ENCODE results near the gene TAS2R1.

TAS2R1 gene, protein sequence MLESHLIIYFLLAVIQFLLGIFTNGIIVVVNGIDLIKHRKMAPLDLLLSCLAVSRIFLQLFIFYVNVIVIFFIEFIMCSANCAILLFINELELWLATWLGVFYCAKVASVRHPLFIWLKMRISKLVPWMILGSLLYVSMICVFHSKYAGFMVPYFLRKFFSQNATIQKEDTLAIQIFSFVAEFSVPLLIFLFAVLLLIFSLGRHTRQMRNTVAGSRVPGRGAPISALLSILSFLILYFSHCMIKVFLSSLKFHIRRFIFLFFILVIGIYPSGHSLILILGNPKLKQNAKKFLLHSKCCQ

DNA sequence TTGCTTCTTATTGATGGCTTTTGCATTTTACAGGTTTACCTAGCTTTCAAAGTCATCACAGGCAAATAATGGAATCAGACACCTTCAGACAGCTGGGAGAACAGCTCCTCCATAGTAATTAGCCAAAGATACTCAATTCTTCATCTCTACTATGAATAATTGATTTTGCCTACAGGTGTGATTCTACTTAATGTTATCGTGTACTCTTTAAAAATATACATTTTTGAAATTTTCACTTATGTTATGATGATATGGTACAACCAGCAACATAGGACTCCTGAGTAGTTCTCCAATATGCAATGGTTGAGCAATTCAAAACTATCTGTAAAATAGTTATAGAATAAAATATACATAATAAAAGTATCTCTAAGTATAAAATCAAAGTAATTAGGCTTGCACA is at the start of gene TAS2R1:
TAS2R1 (minus strand) TSS at position 101 of the 400 bp plus-strand sequence. CDS start 319 bp downstream, outside the sequence.
- no peak for DNase-seq (ENCODE audit: low spot score)

DNA sequence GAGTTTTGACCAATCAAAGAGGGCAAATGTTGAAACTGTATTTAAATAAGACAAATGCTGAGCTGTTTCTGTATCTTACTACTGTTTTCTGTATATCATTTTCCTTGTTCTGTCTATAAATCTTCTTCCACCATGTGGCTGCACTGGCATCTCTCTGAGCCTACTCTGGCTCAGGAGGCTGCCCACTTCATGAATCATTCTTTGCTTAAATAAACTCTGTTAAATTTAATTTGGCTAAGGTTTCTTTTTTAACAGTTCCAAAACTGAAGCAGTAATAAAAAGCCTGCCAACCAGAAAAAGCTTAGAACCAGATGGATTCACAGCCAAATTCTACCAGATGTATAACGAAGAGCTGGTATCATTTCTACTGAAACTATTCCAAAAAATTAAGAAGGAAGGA is 40.2 kb upstream of the TAS2R1 start:
- no peak for DNase-seq (ENCODE audit: low spot score)

GRCh38 chr5:9667906-9668305 is 37.8 kb upstream of the TAS2R1 start:
- DNase-seq (ENCODE audit: low spot score) = no peak

- no peak for DNase-seq (ENCODE audit: low spot score)
Measured at GRCh38 chr5:9663891-9664290, 33.7 kb upstream of the TAS2R1 start.

GRCh38 chr5:9661316-9662015 is 31.3 kb upstream of the TAS2R1 start:
- no peak for DNase-seq (ENCODE audit: low spot score)

GRCh38 chr5:9658706-9659105 is 28.6 kb upstream of the TAS2R1 start:
- no peak for DNase-seq (ENCODE audit: low spot score)

DNA sequence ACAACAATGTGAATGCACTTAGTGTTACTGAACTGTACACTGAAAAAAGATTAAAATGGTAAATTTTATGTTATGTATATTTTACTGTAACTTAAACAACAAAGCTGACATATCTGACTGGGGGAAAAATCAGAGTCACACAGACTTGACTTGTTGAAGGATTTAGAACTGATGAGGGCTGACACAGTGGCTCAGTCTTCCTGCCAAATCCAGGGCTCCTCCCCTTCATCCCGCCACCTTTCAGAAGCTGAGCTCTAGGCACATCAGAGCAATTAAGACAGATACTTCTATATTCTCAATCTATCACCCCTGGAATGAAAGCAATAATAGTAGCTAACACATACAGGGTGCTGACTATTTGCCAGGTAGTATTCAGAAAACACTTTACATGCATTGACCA is 27.7 kb upstream of the TAS2R1 start:
- DNase-seq (ENCODE audit: low spot score) = no peak

DNA sequence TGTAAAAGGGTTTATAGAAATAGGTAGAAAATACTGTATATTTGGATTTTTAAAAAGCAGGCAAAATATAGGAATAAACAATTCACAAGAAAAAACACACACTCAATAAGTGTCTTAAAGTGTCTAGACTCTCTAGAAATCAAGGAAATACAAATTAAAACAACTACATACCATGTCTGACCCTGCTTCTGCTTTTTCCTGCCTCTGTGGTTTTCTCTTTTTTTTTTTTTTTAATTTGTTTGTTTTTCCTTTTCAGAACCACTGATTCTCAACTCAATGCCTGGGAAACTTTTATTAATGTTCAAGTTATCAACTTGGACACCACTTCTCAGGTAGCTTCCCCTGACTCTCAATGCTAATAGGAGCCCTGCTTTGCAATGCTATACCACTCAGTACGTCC is 25.5 kb upstream of the TAS2R1 start:
- no peak for DNase-seq (ENCODE audit: low spot score)

DNA sequence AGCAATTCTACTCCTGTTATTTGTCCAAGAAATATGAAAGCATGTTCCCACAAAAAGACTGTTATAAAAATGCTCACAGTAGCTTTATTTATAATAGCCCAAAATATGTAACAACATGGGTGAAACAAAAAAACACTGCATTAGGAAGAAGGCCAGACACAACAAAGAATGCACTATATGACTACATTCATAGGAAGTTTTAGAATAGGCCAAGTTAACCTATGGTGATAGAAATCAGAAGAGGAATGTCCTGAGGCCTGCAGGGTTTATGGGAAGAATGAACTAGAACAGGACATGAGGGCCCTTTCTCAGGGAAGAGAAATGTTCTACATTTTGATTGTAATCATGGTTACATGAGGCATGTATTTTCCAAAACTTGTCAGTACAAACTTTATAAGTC is 24.7 kb upstream of the TAS2R1 start:
- no peak for DNase-seq (ENCODE audit: low spot score)

GRCh38 chr5:9653811-9654210 is 23.7 kb upstream of the TAS2R1 start:
- no peak for DNase-seq (ENCODE audit: low spot score)

DNA sequence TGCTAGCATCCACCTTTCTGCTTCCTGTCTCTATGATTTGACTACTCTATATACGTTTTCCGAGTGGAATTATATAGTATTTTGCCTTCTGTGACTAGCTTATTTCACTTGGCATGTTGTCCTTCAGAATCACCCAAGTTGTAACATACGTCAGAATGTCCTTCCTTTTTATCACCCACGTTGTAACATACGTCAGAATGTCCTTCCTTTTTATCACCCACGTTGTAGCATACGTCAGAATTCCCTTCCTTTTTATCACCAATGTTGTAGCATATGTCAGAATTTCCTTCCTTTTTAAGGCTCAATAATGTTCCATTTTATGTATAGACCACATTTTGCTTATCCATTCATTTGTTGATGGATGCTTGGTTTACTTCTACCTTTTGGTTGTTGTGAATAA is 22.9 kb upstream of the TAS2R1 start:
- DNase-seq (ENCODE audit: low spot score) = no peak

GRCh38 chr5:9652295-9652694 is 22.1 kb upstream of the TAS2R1 start:
- no peak for DNase-seq (ENCODE audit: low spot score)

DNA sequence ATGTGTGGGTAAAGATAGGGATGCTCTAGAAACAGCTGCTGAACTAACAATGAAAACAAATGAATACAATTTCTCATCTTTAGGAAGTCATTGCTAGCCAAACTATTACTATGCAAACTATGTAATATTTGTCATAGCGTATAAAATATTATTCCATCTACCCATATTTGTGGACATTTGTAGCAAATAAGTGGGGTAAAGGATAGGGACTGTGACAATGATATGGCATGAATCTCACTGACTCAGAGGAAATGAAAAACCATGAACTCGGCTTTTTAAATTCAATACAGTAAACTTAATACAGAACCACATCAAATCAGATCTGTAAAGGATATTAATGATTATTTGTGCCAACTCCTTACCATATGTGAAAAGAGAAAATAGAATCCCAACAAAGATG is 16.7 kb upstream of the TAS2R1 start:
- DNase-seq (ENCODE audit: low spot score) = no peak

- DNase-seq (ENCODE audit: low spot score) = no peak
Measured at GRCh38 chr5:9644630-9645029, 14.5 kb upstream of the TAS2R1 start.

DNA sequence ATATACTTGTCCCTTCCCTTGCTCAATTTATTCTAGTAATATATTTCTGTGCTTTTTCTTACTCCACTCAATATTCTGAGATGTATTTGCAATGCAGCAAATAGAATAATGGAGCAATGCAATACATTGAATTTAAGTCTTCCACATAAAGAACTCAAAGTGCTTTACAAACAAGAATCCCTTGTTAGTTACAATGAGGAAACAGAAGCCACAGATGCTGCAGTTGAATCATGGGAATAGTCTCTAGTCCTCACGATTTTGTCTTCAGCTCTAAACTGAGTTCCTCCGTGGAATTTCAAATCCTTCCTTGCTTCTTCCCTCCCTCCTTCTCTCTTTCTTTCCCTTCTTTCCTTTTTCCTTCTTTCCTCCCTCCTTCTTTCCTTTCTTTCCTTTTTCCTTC is 12.5 kb upstream of the TAS2R1 start:
- DNase-seq (ENCODE audit: low spot score) = no peak

GRCh38 chr5:9641806-9642355 is 11.7 kb upstream of the TAS2R1 start:
- no peak for DNase-seq (ENCODE audit: low spot score)

- DNase-seq (ENCODE audit: low spot score) = no peak
Measured at GRCh38 chr5:9632495-9632894, 2.3 kb upstream of the TAS2R1 start.

- DNase-seq (ENCODE audit: low spot score) = no peak
Measured at GRCh38 chr5:9627541-9627940, 2.6 kb downstream of the TAS2R1 start.

DNA sequence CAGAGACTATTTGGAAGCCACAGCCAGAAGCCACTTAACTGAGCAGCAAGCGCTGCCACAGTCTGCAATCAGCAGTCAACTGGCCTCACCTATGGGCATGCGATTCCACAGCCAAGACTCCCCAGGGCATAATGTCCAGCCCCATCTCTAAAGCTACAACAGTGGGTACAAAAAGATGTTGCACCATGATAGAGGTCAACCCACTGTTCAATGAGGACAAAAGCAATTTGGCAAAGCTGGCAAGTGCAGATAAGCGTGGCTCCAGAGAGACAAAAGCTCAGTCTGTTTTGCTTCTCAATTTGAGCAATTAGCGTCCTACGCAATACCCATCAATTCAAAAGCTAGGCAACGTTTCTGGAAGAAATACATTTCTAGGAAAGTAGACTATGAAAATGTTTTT is 3.2 kb downstream of the TAS2R1 start:
- DNase-seq (ENCODE audit: low spot score) = no peak

GRCh38 chr5:9625731-9626130 is 4.4 kb downstream of the TAS2R1 start:
- DNase-seq (ENCODE audit: low spot score) = no peak

- no peak for DNase-seq (ENCODE audit: low spot score)
Measured at GRCh38 chr5:9625286-9625685, 4.9 kb downstream of the TAS2R1 start.

GRCh38 chr5:9624196-9624947 is 5.8 kb downstream of the TAS2R1 start:
- DNase-seq (ENCODE audit: low spot score) = no peak

GRCh38 chr5:9623661-9624060 is 6.5 kb downstream of the TAS2R1 start:
- no peak for DNase-seq (ENCODE audit: low spot score)

Measured in hematopoietic multipotent progenitor cell treated with erythropoietin and hydrocortisone succinate and interleukin-3 and kit ligand, for 15 days (in vitro differentiated cells).